ENCODE results near the gene PAX7. TPM values are rescaled to one million over a fixed set of nuclear protein-coding genes. Genes with fewer than 3 reads are reported as not detected.
A peak's percentile ranks its signal among the peaks of the same experiment; 100 is the strongest.
"Not testable (repeated sequence)": the region's sequence is repeated elsewhere in the genome, so short reads cannot be mapped to it uniquely, and the experiment has no call there.

The PAX7 gene
- total RNA-seq, 1 donor from 2014 or later = not detected

DNA sequence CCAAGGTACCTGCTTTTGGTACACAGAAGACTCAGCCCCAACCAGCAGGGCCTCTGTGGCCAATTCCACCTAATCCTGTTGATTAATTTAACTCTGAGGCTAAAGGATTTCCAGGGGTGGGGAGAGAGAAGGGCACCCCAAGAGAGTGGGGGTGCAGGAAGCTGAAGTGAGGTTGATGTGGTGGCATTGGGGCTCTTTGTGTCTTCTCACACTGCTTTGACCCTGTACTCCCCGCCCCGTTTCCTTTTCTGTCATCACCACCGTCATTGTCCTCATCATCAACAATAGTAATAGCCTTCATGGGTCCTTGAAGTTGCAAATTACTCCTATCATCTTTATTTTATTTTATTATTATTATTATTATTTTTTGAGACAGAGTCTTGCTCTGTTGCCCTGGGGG lies 55.9 kb downstream of the PAX7 start:
- no peak overlapping the region for H3K27ac ChIP-seq
- no peaks in the 10 kb centered on the region for H3K27me3 ChIP-seq
- intact Hi-C loops (cut with DNase I) = no loop called here
- no peaks in the 10 kb centered on the region for H3K9me3 ChIP-seq
- no peak overlapping the region for H3K4me3 ChIP-seq
- DNase-seq (ENCODE audit: low spot score in 2 of 2) = no peak
- no peaks in the 10 kb centered on the region for H3K4me1 ChIP-seq
- H3K36me3 ChIP-seq = no peaks in the 10 kb centered on the region
- TF ChIP-seq, protein P1, sequence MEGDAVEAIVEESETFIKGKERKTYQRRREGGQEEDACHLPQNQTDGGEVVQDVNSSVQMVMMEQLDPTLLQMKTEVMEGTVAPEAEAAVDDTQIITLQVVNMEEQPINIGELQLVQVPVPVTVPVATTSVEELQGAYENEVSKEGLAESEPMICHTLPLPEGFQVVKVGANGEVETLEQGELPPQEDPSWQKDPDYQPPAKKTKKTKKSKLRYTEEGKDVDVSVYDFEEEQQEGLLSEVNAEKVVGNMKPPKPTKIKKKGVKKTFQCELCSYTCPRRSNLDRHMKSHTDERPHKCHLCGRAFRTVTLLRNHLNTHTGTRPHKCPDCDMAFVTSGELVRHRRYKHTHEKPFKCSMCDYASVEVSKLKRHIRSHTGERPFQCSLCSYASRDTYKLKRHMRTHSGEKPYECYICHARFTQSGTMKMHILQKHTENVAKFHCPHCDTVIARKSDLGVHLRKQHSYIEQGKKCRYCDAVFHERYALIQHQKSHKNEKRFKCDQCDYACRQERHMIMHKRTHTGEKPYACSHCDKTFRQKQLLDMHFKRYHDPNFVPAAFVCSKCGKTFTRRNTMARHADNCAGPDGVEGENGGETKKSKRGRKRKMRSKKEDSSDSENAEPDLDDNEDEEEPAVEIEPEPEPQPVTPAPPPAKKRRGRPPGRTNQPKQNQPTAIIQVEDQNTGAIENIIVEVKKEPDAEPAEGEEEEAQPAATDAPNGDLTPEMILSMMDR (IDR thresholded peaks at IDR 0.05) = no peak

DNA sequence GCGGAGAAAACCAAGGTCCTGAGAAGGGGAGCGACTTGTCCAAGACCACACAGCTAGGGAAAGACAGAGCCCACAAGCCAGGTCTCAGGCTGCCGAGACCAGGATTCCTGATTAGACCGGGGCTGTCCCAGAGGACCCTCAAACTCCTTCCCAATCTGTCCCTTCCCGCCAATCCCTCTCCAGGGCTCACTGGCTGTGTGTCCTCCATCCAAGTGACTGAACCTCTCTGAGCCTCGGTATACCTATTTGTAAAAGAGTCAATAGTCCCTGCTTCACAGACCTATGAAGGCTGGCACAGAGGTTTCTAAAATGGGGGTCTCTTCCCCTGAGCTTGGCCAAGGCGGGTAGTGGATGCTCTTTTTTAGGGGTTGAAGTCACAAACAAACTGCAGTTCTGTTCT lies 56.6 kb downstream of the PAX7 start:
- no peaks in the 10 kb centered on the region for H3K27me3 ChIP-seq

DNA sequence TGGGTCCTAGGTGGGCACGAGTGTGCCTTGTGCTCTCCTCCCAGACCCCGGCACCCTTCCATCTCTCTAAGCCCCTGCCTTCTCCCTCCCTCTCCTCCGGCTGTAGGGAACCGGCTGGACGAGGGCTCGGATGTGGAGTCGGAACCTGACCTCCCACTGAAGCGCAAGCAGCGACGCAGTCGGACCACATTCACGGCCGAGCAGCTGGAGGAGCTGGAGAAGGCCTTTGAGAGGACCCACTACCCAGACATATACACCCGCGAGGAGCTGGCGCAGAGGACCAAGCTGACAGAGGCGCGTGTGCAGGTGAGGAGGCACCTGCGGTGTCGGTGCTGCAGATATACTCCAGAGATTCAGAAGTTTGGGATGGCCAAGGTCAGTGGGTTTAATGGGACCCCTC lies 61.0 kb downstream of the PAX7 start:
- no peaks in the 10 kb centered on the region for H3K36me3 ChIP-seq
- no peak for DNase-seq (ENCODE audit: low spot score in 2 of 2)
- no peaks in the 10 kb centered on the region for H3K4me1 ChIP-seq
- H3K4me3 ChIP-seq = no peak overlapping the region
- TF ChIP-seq, protein P1 (IDR thresholded peaks at IDR 0.05) = no peak
- no peaks in the 10 kb centered on the region for H3K9me3 ChIP-seq
- intact Hi-C loops (cut with DNase I) = no loop called here
- H3K27me3 ChIP-seq = no peaks in the 10 kb centered on the region
- H3K27ac ChIP-seq = no peak overlapping the region

More for the DNA sequence above, 56.6 kb downstream of the PAX7 start:
- TF ChIP-seq, protein P1 (IDR thresholded peaks at IDR 0.05) = no peak
- H3K9me3 ChIP-seq = no peaks in the 10 kb centered on the region
- H3K4me1 ChIP-seq = no peaks in the 10 kb centered on the region
- intact Hi-C loops (cut with DNase I) = no loop called here
- no peak for DNase-seq (ENCODE audit: low spot score in 2 of 2)
- no peaks in the 10 kb centered on the region for H3K36me3 ChIP-seq
- H3K4me3 ChIP-seq = no peak overlapping the region
- no peak overlapping the region for H3K27ac ChIP-seq

DNA sequence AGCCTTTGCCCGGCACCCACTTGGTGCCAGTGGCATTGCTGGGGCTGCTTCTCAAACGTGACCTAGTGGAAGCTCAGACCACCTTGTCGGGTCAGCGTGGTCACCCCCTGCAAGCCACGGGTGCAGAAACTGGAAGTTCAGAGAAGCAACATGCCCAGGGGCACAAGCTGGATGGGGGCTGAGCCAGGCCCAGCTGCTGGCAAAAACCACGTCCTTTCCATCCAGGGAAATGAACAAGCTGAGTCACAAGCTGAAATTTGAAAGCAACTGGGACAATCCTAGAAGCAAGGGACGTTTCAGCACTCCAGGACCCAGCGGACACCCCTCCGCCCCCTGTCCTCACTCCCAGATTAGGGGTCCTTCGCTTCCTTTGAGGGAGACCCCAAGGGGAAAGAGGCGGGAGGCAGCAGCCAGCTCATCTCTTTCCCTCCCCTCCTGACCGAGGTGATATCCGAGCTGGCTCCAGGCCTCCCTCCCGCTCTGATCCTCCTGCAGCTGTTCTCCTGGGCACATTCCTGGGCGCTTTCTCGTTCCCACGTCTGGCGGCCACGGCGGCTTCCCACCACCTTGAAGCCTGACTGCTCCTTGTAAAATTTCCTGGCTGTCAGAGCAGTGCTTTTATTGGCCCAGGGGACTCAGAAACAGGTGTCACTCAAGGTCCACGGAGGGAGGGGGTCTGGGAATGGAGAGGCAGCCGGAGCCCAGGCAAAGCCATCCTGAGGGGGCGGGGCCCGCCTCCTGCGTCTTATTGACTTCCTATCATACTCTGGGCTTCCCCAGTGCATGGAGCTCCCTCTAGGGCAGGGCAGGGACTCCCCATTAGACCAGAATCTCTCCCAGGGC lies 62.8 kb downstream of the PAX7 start:
- H3K4me3 ChIP-seq = peak overlapping the region in 1 of 2 donors; percentile 16
- no peaks in the 10 kb centered on the region for H3K4me1 ChIP-seq
- DNase-seq (ENCODE audit: low spot score in 2 of 2) = no peak
- H3K36me3 ChIP-seq = no peaks in the 10 kb centered on the region
- intact Hi-C loops (cut with DNase I) = no loop called here
- no peak overlapping the region for H3K27ac ChIP-seq
- H3K27me3 ChIP-seq = no peaks in the 10 kb centered on the region
- no peaks in the 10 kb centered on the region for H3K9me3 ChIP-seq
- TF ChIP-seq, protein P1 (IDR thresholded peaks at IDR 0.05) = no peak

DNA sequence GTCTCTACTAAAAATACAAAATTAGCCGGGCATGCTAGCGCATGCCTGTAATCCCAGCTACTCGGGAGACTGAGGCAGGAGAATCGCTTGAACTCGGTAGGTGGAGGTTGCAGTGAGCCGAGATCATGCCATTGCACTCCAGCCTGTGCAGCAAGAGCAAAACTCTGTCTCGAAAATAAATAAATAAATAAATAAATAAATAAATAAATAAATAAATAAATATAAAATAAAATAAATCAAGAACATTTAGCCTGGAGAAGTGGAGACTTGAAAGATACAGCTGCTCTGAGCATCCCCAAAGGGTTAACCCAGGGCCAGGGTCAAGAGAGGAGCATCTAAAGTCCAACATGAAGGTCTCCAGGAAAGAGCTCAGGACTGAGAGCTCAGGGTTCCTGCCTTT lies 63.6 kb downstream of the PAX7 start:
- H3K27ac ChIP-seq; H3K27me3 ChIP-seq; H3K9me3 ChIP-seq; H3K4me3 ChIP-seq; H3K36me3 ChIP-seq; H3K4me1 ChIP-seq; DNase-seq (ENCODE audit: low spot score in 2 of 2); intact Hi-C loops (cut with DNase I): not testable (repeated sequence)

GRCh38 chr1:18697541-18697940 lies 66.9 kb downstream of the PAX7 start:
- Histone ChIP-seq H3K4me3 (no peak overlapping the region), H3K27me3 (no peaks in the 10 kb centered on the region), H3K36me3 (no peaks in the 10 kb centered on the region), H3K9me3 (no peaks in the 10 kb centered on the region), H3K4me1 (no peaks in the 10 kb centered on the region), H3K27ac (no peak overlapping the region)
- TF ChIP-seq, protein P1 (IDR thresholded peaks at IDR 0.05) = no peak
- no peak for DNase-seq (ENCODE audit: low spot score in 2 of 2)
- intact Hi-C loops (cut with DNase I) = no loop called here

Measured in ascending aorta (tissue), 2 donors.